ENCODE data around the gene FRAS1. TPM values are rescaled to one million over a fixed set of nuclear protein-coding genes. Genes with fewer than 3 reads are reported as not detected.
"Not testable (repeated sequence)": the region's sequence is repeated elsewhere in the genome, so short reads cannot be mapped to it uniquely, and the experiment has no call there.

FRAS1 gene
- total and polyA plus RNA-seq, 4 experiments from 2014 or later = not detected

DNA sequence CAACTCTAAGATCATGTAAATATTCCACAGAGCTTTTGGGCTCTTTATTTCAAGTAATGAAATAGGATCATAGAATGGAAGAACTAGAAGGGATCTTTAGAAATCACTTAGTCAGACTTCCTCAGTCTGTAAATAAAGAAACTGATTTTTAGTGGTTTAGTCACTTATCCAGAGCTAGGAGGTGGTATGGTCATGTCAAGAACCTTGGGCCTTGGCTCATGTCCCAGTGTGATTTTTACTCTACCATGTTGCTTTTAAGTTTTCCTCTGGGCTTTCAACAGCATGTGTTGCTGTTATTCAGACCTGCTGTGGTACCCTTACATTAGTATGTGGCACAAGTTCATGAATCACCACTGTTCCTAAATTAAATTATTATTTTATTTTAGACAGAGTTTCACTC is 184.9 kb downstream of the FRAS1 start:
- POLR2A ChIA-PET (ENCODE audit: partially characterized antibody) = no interaction called here
- no peaks in the 10 kb centered on the region for H3K36me3 Mint-ChIP-seq
- H3K27me3 Mint-ChIP-seq = peaks cover 0 to 2% of the 10 kb centered on the region in 2 donors
- no peak overlapping the region for H3K4me3 ChIP-seq (ENCODE audit: low read length in 2 of 2)
- no peak overlapping the region for H3K27ac Mint-ChIP-seq
- H3K4me1 ChIP-seq (ENCODE audit: insufficient read depth, low read length) = no peaks in the 10 kb centered on the region
- intact Hi-C loops (cut with micrococcal nuclease) = no loop called here
- no peak overlapping the region for H3K4me3 Mint-ChIP-seq
- CTCF ChIA-PET (ENCODE audit: partially characterized antibody) = no interaction called here
- no peaks in the 10 kb centered on the region for H3K27me3 ChIP-seq (ENCODE audit: insufficient read depth, low read length)
- no peaks in the 10 kb centered on the region for H3K4me1 Mint-ChIP-seq
- no peaks in the 10 kb centered on the region for H3K36me3 ChIP-seq (ENCODE audit: insufficient read depth, low read length)
- peaks cover 0 to 2% (median 0%) of the 10 kb centered on the region in 8 donors for H3K9me3 Mint-ChIP-seq
- H3K27ac ChIP-seq (ENCODE audit: low read depth, low read length) = no peak overlapping the region
- H3K9me3 ChIP-seq (ENCODE audit: control insufficient read depth in 1 of 2, low read length in 2 of 2) = no peaks in the 10 kb centered on the region
- DNase-seq = no peak

DNA sequence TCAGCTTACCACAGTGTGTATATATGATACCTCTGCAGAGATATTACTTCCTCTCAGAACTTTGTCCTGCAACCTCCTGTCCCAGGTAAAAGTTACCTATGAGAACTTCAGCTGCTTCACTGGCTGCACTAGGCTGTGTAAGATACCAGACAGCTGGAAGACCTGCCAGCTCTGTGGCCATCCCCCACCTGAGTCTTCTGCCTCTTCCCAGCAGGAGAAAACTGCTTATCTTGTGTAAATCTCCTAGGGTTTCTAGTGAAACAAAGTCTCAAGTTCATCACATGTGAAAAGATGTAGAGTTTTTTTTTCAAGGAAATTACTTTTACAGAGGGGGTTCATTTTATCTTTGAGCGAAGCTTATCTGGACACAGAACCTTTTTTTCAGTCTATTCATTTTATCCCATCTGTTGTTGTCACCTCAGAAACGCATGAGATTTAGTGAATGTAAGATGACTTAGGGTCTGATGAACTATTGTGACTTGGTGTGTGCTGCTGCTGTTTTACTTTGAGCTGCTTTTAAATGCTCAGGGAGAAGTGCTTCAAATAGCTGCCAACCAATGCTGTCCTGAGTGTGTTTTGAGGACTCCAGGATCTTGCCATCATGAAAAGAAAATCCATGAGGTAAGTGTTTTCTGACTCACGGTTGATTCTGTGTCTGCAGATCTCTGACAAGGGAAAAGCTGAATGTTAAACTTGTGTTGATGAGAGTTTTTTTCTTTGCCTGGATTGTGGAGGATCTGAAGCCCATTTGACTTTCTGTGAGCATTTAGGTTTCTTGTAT is 187.8 kb downstream of the FRAS1 start:
- Histone ChIP-seq H3K4me1 (ENCODE audit: insufficient read depth, low read length) (no peaks in the 10 kb centered on the region), H3K9me3 (ENCODE audit: control insufficient read depth in 1 of 2, low read length in 2 of 2) (no peaks in the 10 kb centered on the region), H3K27me3 (ENCODE audit: insufficient read depth, low read length) (no peaks in the 10 kb centered on the region), H3K4me3 (ENCODE audit: low read length in 2 of 2) (no peak overlapping the region), H3K27ac (ENCODE audit: low read depth, low read length) (no peak overlapping the region), H3K36me3 (ENCODE audit: insufficient read depth, low read length) (no peaks in the 10 kb centered on the region)
- intact Hi-C loops (cut with micrococcal nuclease) = no loop called here
- no peak for DNase-seq
- Mint-ChIP-seq H3K4me1 (no peaks in the 10 kb centered on the region), H3K4me3 (no peak overlapping the region), H3K27ac (no peak overlapping the region), H3K27me3 (peaks cover 0 to 2% of the 10 kb centered on the region in 2 donors), H3K9me3 (peaks cover 0 to 2% (median 0%) of the 10 kb centered on the region in 8 donors), H3K36me3 (no peaks in the 10 kb centered on the region)
- ChIA-PET CTCF (ENCODE audit: partially characterized antibody) (no interaction called here), POLR2A (ENCODE audit: partially characterized antibody) (no interaction called here)

DNA sequence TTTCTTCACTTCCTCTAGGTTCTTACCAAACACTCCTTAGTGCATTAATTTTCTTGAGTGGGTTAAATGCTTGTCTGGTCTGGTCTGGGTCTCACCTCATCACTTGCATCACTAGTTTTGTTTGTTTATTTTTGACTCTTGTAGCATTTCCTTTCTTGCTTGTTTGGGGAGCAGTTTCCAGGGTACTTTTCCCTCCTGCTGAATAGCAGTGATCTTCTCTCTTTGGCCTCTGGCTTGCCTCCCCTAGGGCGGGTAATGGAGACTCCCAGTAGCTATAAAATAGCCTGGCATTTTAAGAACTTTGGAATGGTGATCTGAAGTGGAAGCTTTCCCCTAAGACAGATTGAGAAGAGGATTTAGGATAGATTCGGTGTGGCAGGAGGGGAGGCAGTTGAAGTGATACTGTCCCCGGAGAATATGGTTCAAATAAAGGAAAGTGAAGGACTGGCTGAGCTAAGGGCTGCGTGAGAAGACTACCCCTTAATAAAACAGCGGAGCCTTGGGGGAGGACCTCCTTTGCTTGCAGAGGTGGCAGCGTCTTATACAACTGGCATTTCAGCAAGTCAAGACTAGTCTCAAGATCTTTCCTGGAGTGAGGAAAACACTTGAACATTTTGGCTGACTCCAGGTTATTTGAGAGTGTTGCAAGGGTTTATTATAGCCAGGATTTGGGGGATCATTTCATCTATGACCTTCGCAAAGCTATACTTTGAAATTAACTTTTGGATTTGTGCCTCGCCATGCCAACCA is 190.6 kb downstream of the FRAS1 start:
- no peaks in the 10 kb centered on the region for H3K27me3 ChIP-seq (ENCODE audit: insufficient read depth, low read length)
- H3K36me3 ChIP-seq (ENCODE audit: insufficient read depth, low read length) = no peaks in the 10 kb centered on the region
- H3K4me3 ChIP-seq (ENCODE audit: low read length in 2 of 2) = no peak overlapping the region
- H3K4me1 ChIP-seq (ENCODE audit: insufficient read depth, low read length) = no peaks in the 10 kb centered on the region
- Mint-ChIP-seq H3K4me1 (no peaks in the 10 kb centered on the region), H3K27me3 (peaks cover 0 to 2% of the 10 kb centered on the region in 2 donors), H3K4me3 (no peak overlapping the region), H3K9me3 (peaks cover 0 to 13% (median 5%) of the 10 kb centered on the region in 8 donors), H3K27ac (no peak overlapping the region), H3K36me3 (no peaks in the 10 kb centered on the region)
- no peak overlapping the region for H3K27ac ChIP-seq (ENCODE audit: low read depth, low read length)
- intact Hi-C loops (cut with micrococcal nuclease) = no loop called here
- ChIA-PET POLR2A (ENCODE audit: partially characterized antibody) (no interaction called here), CTCF (ENCODE audit: partially characterized antibody) (no interaction called here)
- no peak for DNase-seq
- H3K9me3 ChIP-seq (ENCODE audit: control insufficient read depth in 1 of 2, low read length in 2 of 2) = no peaks in the 10 kb centered on the region

DNA sequence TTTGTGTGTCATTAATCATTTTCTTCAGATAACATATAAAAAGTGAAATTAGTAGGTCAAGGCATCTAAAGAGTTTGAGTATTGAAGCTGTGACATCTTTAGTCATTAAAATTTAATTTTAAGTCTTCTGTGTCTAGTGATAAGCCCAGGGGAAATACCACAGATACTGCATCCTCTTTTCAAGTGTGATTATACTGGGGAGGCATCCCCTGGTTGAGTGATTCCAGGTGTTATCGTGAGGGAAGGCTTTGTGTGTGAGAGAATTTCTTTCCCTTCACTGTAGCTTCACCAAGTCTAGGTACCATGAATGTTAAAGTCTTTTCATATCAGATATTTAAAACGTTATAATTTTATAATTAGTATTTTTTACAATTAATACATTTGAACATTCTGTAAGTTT is 193.4 kb downstream of the FRAS1 start:
- POLR2A ChIA-PET (ENCODE audit: partially characterized antibody) = no interaction called here
- Histone ChIP-seq H3K4me1 (ENCODE audit: insufficient read depth, low read length) (no peaks in the 10 kb centered on the region), H3K36me3 (ENCODE audit: insufficient read depth, low read length) (no peaks in the 10 kb centered on the region), H3K9me3 (ENCODE audit: control insufficient read depth in 1 of 2, low read length in 2 of 2) (no peaks in the 10 kb centered on the region), H3K4me3 (ENCODE audit: low read length in 2 of 2) (no peak overlapping the region), H3K27me3 (ENCODE audit: insufficient read depth, low read length) (no peaks in the 10 kb centered on the region), H3K27ac (ENCODE audit: low read depth, low read length) (no peak overlapping the region)
- Mint-ChIP-seq H3K27me3 (peaks cover 0 to 2% of the 10 kb centered on the region in 2 donors), H3K4me3 (no peak overlapping the region), H3K27ac (no peak overlapping the region), H3K9me3 (peaks cover 0 to 21% (median 12%) of the 10 kb centered on the region in 8 donors), H3K36me3 (no peaks in the 10 kb centered on the region), H3K4me1 (no peaks in the 10 kb centered on the region)
- no peak for DNase-seq
- CTCF ChIA-PET (ENCODE audit: partially characterized antibody) = no interaction called here
- intact Hi-C loops (cut with micrococcal nuclease) = no loop called here

DNA sequence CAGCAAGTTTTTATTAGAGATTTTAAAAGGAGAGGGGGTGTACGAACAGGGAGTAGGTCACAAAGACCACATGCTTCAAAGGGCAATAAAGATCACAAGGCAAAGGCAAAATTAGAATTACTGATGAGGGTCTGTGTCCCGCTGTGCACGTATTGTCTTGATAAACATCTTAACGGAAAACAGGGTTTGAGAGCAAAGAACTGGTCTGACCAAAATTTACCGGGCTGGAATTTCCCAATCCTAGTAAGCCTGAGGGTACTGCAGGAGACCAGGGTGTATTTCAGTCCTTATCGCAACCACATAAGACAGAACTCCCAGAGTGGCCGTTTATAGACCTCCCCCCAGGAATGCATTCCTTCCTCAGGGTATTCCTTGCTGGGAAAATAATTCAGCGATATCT is 195.7 kb downstream of the FRAS1 start:
- H3K27ac ChIP-seq (ENCODE audit: low read depth, low read length); H3K4me3 ChIP-seq (ENCODE audit: low read length in 2 of 2); H3K36me3 ChIP-seq (ENCODE audit: insufficient read depth, low read length); POLR2A ChIA-PET (ENCODE audit: partially characterized antibody); H3K27me3 Mint-ChIP-seq; DNase-seq; CTCF ChIA-PET (ENCODE audit: partially characterized antibody); H3K27ac Mint-ChIP-seq; H3K4me1 Mint-ChIP-seq; H3K4me3 Mint-ChIP-seq; H3K4me1 ChIP-seq (ENCODE audit: insufficient read depth, low read length); intact Hi-C loops (cut with micrococcal nuclease); H3K36me3 Mint-ChIP-seq; H3K27me3 ChIP-seq (ENCODE audit: insufficient read depth, low read length); H3K9me3 ChIP-seq (ENCODE audit: control insufficient read depth in 1 of 2, low read length in 2 of 2): not testable (repeated sequence)
- H3K9me3 Mint-ChIP-seq = peaks cover 0 to 21% (median 12%) of the 10 kb centered on the region in 8 donors

DNA sequence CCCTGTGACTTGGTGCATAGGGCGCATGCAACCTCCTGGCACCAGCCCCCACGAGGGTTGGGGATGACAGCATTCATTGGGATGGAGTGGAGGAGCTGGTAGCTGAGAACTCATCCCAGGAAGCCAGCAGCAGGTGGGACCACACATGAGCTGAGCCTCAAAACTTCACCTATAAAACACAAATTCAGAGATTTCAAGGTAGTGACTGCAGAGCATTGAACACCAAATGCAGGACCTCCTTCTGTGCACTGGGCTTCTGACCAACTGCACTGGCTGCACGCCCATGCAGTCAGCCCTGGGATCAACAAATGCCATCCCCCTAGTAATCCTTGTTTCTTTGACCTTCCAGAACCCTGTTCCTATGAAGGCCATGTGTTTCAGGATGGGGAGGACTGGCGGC is 197.8 kb downstream of the FRAS1 start:
- no peaks in the 10 kb centered on the region for H3K4me1 ChIP-seq (ENCODE audit: insufficient read depth, low read length)
- Mint-ChIP-seq H3K36me3 (no peaks in the 10 kb centered on the region), H3K9me3 (peaks cover 0 to 21% (median 12%) of the 10 kb centered on the region in 8 donors), H3K27me3 (no peaks in the 10 kb centered on the region), H3K4me3 (no peak overlapping the region), H3K27ac (no peak overlapping the region), H3K4me1 (no peaks in the 10 kb centered on the region)
- ChIA-PET POLR2A (ENCODE audit: partially characterized antibody) (no interaction called here), CTCF (ENCODE audit: partially characterized antibody) (no interaction called here)
- H3K27me3 ChIP-seq (ENCODE audit: insufficient read depth, low read length) = no peaks in the 10 kb centered on the region
- intact Hi-C loops (cut with micrococcal nuclease) = no loop called here
- H3K4me3 ChIP-seq (ENCODE audit: low read length in 2 of 2) = no peak overlapping the region
- H3K27ac ChIP-seq (ENCODE audit: low read depth, low read length) = no peak overlapping the region
- no peak for DNase-seq
- no peaks in the 10 kb centered on the region for H3K9me3 ChIP-seq (ENCODE audit: control insufficient read depth in 1 of 2, low read length in 2 of 2)
- H3K36me3 ChIP-seq (ENCODE audit: insufficient read depth, low read length) = no peaks in the 10 kb centered on the region

DNA sequence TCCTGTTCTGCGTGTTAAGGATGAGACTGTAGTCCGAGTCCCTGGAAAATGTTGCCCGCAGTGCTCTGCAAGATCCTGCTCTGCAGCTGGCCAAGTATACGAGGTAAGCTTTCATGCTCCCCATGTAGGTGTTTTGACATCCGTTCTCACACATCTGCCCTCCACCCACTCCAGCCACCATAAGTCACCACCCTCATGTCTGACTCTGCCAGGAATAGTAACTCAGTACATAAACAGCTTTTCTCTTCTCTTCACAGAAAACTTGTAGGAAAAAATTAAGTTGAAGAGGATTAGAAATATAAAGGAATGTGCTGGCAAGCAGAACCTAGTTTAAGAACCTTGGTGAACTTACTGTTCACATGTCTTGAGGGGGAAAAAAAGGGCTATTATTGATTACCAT is 207.9 kb downstream of the FRAS1 start:
- no peak overlapping the region for H3K4me3 ChIP-seq (ENCODE audit: low read length in 2 of 2)
- Mint-ChIP-seq H3K4me3 (no peak overlapping the region), H3K9me3 (peaks cover 0 to 11% (median 4%) of the 10 kb centered on the region in 8 donors), H3K4me1 (no peaks in the 10 kb centered on the region), H3K27me3 (no peaks in the 10 kb centered on the region), H3K36me3 (no peaks in the 10 kb centered on the region), H3K27ac (no peak overlapping the region)
- no peaks in the 10 kb centered on the region for H3K27me3 ChIP-seq (ENCODE audit: insufficient read depth, low read length)
- ChIA-PET POLR2A (ENCODE audit: partially characterized antibody) (no interaction called here), CTCF (ENCODE audit: partially characterized antibody) (no interaction called here)
- H3K4me1 ChIP-seq (ENCODE audit: insufficient read depth, low read length) = no peaks in the 10 kb centered on the region
- no peaks in the 10 kb centered on the region for H3K36me3 ChIP-seq (ENCODE audit: insufficient read depth, low read length)
- no peaks in the 10 kb centered on the region for H3K9me3 ChIP-seq (ENCODE audit: control insufficient read depth in 1 of 2, low read length in 2 of 2)
- DNase-seq = no peak
- no peak overlapping the region for H3K27ac ChIP-seq (ENCODE audit: low read depth, low read length)
- intact Hi-C loops (cut with micrococcal nuclease) = no loop called here

Data from CD4-positive, alpha-beta memory T cell (primary cell).